H1 (cell line): ENCODE data around the gene ZNF432. TPM values are rescaled to one million over a fixed set of nuclear protein-coding genes. Genes with fewer than 3 reads are reported as not detected.

ENCODE experiments used
- CTCF ChIA-PET: fragments of 300-600 bp; sonication (Branson Sonifier 250); formaldehyde crosslinking; loops from one replicate; lab custom pipeline; 2021; ENCODE audit not compliant: partially characterized antibody; lab: Charles Lee
- POLR2A ChIA-PET: fragments of 300-600 bp; sonication (Branson Sonifier 250); formaldehyde crosslinking; loops from one replicate; lab custom pipeline; 2021; ENCODE audit warnings: inconsistent platforms; ENCODE audit not compliant: partially characterized antibody; lab: Charles Lee
- DNase-seq, 2 experiments: peaks; one replicate each; pipeline versions ENCODE4 v3.0.0 to v3.0.0-alpha.2; 2010 to 2022; ENCODE audit warnings: low spot score in 2 of 2, low read depth in 1 of 2, mixed read lengths in 1 of 2
- FAIRE-seq: peaks from 2 replicates; lab custom pipeline; 2011; peaks lifted over from hg19 to GRCh38; lab: Jason Lieb, UNC
- H2AFZ ChIP-seq: 2 replicates; pipeline ENCODE4 v1.8.1; 2012; ENCODE audit warnings: low read length, inconsistent platforms
- H2AK5ac ChIP-seq: 2 replicates; pipeline ENCODE4 v1.6.1; 2013; ENCODE audit warnings: low read depth, low read length
- H2BK120ac ChIP-seq: replicated peaks from 2 replicates; pipeline ENCODE3; 2013; ENCODE audit warnings: low read depth, low read length, inconsistent platforms
- H2BK12ac ChIP-seq: 2 replicates; pipeline ENCODE4 v1.6.1; 2013; ENCODE audit warnings: low read depth, low read length
- H2BK15ac ChIP-seq: 2 replicates; pipeline ENCODE4 v1.6.1; 2013; ENCODE audit warnings: low read length
- H2BK20ac ChIP-seq: 2 replicates; pipeline ENCODE4 v1.6.1; 2013; ENCODE audit warnings: low read length
- H2BK5ac ChIP-seq: 2 replicates; pipeline ENCODE4 v1.6.1; 2013; ENCODE audit warnings: low read depth, low read length
- H3K14ac ChIP-seq: 2 replicates; pipeline ENCODE4 v1.6.1; 2013; ENCODE audit warnings: inconsistent platforms; ENCODE audit not compliant: insufficient read length
- H3K18ac ChIP-seq: 2 replicates; pipeline ENCODE4 v1.6.1; 2013; ENCODE audit warnings: low read length; ENCODE audit errors: extremely low read depth
- H3K23ac ChIP-seq: 2 replicates; pipeline ENCODE4 v1.6.1; 2013; ENCODE audit warnings: inconsistent platforms; ENCODE audit not compliant: insufficient read length
- H3K23me2 ChIP-seq: 2 replicates; pipeline ENCODE4 v1.6.1; 2013; ENCODE audit warnings: low read depth, low read length
- H3K27ac ChIP-seq: 2 replicates; pipeline ENCODE4 v1.6.1; 2011; ENCODE audit warnings: low read depth, low read length, inconsistent platforms
- H3K27me3 ChIP-seq, 4 experiments: replicated peaks in 1 of 4; 1 replicate in 1 of 4; 2 replicates in 3 of 4; pipeline versions ENCODE4 v1.6.1 to v1.8.1; 2011 to 2013; ENCODE audit warnings: low read length in 3 of 4, mild to moderate bottlenecking in 3 of 4, inconsistent platforms in 2 of 4, mixed read lengths in 2 of 4, moderate library complexity in 1 of 4; ENCODE audit not compliant: control insufficient read depth in 3 of 4, insufficient read depth in 3 of 4; ENCODE audit errors: extremely low read depth in 1 of 4
- H3K36me3 ChIP-seq, 4 experiments: 2 replicates each; pipeline versions ENCODE4 v1.6.1 to v1.8.1; 2011 to 2013; ENCODE audit warnings: mild to moderate bottlenecking in 4 of 4, low read length in 3 of 4, moderate library complexity in 2 of 4, control low read depth in 1 of 4, inconsistent platforms in 1 of 4; ENCODE audit not compliant: insufficient read depth in 4 of 4, control insufficient read depth in 2 of 4
- H3K4ac ChIP-seq: replicated peaks from 2 replicates; pipeline ENCODE3; 2013; ENCODE audit warnings: low read length, low read depth, mixed read lengths, inconsistent platforms; ENCODE audit not compliant: insufficient read length
- H3K4me1 ChIP-seq, 4 experiments: replicated peaks in 1 of 4; 1 replicate in 1 of 4; 2 replicates in 3 of 4; pipeline versions ENCODE4 v1.6.1 to v1.8.1; 2011 to 2013; ENCODE audit warnings: low read length in 3 of 4, inconsistent platforms in 2 of 4, mixed read lengths in 1 of 4; ENCODE audit not compliant: insufficient read depth in 4 of 4, control insufficient read depth in 3 of 4
- H3K4me2 ChIP-seq, 2 experiments: 2 replicates each; pipeline versions ENCODE4 v1.6.1 to v1.8.1; 2011 to 2013; ENCODE audit warnings: low read depth in 2 of 2, low read length in 2 of 2, control low read depth in 1 of 2, inconsistent platforms in 1 of 2, mild to moderate bottlenecking in 1 of 2; ENCODE audit not compliant: insufficient read depth in 1 of 2
- H3K4me3 ChIP-seq, 4 experiments: fragments of 200-600, 300-600 bp in 1 of 4; sonication (generic), shearing (Covaris generic), sonication (Bioruptor Twin) in 1 of 4; 2 replicates each; pipeline versions ENCODE4 v1.5.1 to v1.8.1; 2011 to 2016; ENCODE audit warnings: low read length in 4 of 4, low read depth in 3 of 4, control low read depth in 2 of 4, inconsistent platforms in 2 of 4, mild to moderate bottlenecking in 2 of 4, mixed read lengths in 1 of 4, moderate library complexity in 1 of 4; ENCODE audit not compliant: insufficient read depth in 2 of 4; ENCODE audit errors: extremely low read depth in 1 of 4
- H3K56ac ChIP-seq: replicated peaks from 2 replicates; pipeline ENCODE3; 2013; ENCODE audit warnings: low read depth, mild to moderate bottlenecking, mixed read lengths, low read length, inconsistent platforms; ENCODE audit not compliant: insufficient read length
- H3K79me1 ChIP-seq: 2 replicates; pipeline ENCODE4 v1.6.1; 2013; ENCODE audit warnings: low read depth, low read length, control low read depth
- H3K79me2 ChIP-seq, 2 experiments: 2 replicates each; pipeline versions ENCODE4 v1.6.1 to v1.8.1; 2012 to 2013; ENCODE audit warnings: low read length in 2 of 2, mild to moderate bottlenecking in 2 of 2, inconsistent platforms in 1 of 2; ENCODE audit not compliant: insufficient read depth in 2 of 2, control insufficient read depth in 1 of 2
- H3K9ac ChIP-seq, 4 experiments: replicated peaks in 1 of 4; 1 replicate in 1 of 4; 2 replicates in 3 of 4; pipeline versions ENCODE4 v1.6.1 to v1.8.1; 2011 to 2013; ENCODE audit warnings: low read depth in 3 of 4, low read length in 3 of 4, control low read depth in 2 of 4, mild to moderate bottlenecking in 2 of 4, moderate library complexity in 2 of 4, inconsistent platforms in 1 of 4; ENCODE audit errors: extremely low read depth in 1 of 4
- H3K9me3 ChIP-seq, 2 experiments: 2 replicates each; pipeline versions ENCODE4 v1.6.1 to v1.8.1; 2012 to 2013; ENCODE audit warnings: mild to moderate bottlenecking in 2 of 2, moderate library complexity in 2 of 2, control low read depth in 1 of 2, inconsistent platforms in 1 of 2, low read depth in 1 of 2, low read length in 1 of 2, mixed read lengths in 1 of 2; ENCODE audit not compliant: insufficient read depth in 2 of 2
- H4K20me1 ChIP-seq, 2 experiments: replicated peaks in 1 of 2; 2 replicates each; pipeline versions ENCODE3 to v1.8.1; 2011 to 2013; ENCODE audit warnings: inconsistent platforms in 2 of 2, low read length in 2 of 2, mild to moderate bottlenecking in 1 of 2; ENCODE audit not compliant: insufficient read depth in 2 of 2, control insufficient read depth in 1 of 2
- H4K5ac ChIP-seq: 2 replicates; pipeline ENCODE4 v1.6.1; 2013; ENCODE audit warnings: low read length, low read depth, mixed read lengths, inconsistent platforms; ENCODE audit not compliant: insufficient read length
- H4K8ac ChIP-seq: 2 replicates; pipeline ENCODE4 v1.8.0; 2013; ENCODE audit warnings: mild to moderate bottlenecking, moderate library complexity, low read length, inconsistent platforms; ENCODE audit not compliant: insufficient read depth; ENCODE audit errors: extremely low read depth
- H4K91ac ChIP-seq: replicated peaks from 2 replicates; pipeline ENCODE3; 2013; ENCODE audit warnings: low read length, mixed read lengths, inconsistent platforms; ENCODE audit not compliant: insufficient read length
- BACH1 ChIP-seq: IDR thresholded peaks from 2 replicates; pipeline ENCODE4 v1.6.1; 2012; ENCODE audit warnings: low read length, improper control_type of control experiment
- BRCA1 ChIP-seq: IDR thresholded peaks from 2 replicates; pipeline ENCODE4 v1.6.1; 2012; ENCODE audit warnings: low read depth, low read length, improper control_type of control experiment
- CBX5 ChIP-seq: fragments of 300-800, 300-1000 bp; sonication (generic); IDR thresholded peaks from 2 replicates; pipeline ENCODE4 v1.7.1; 2016; ENCODE audit warnings: antibody characterized with exemption, low read length, low read depth
- CREB1 ChIP-seq: IDR thresholded peaks from 2 replicates; pipeline ENCODE4 v1.6.1; 2012; ENCODE audit warnings: inconsistent platforms
- EP300 ChIP-seq, 2 experiments: IDR thresholded peaks; 1 replicate in 1 of 2; 2 replicates in 1 of 2; pipeline ENCODE4 v1.6.1; 2011 to 2012; ENCODE audit warnings: low read depth in 2 of 2, low read length in 2 of 2, mild to moderate bottlenecking in 2 of 2, borderline replicate concordance in 1 of 2, inconsistent platforms in 1 of 2, moderate library complexity in 1 of 2
- EZH2 ChIP-seq: fragments of 200-600 bp; sonication (generic); IDR thresholded peaks from 2 replicates; pipeline ENCODE4 v1.7.1; 2012; ENCODE audit warnings: low read depth, mild to moderate bottlenecking, moderate library complexity, low read length, inconsistent platforms; ENCODE audit not compliant: severe bottlenecking
- HDAC6 ChIP-seq: IDR thresholded peaks from one replicate; pipeline ENCODE4 v1.7.1; 2012; ENCODE audit warnings: low read depth, mild to moderate bottlenecking, inconsistent platforms, low read length, moderate library complexity
- KDM1A ChIP-seq: fragments of 200-600, 300-600 bp; sonication (generic); IDR thresholded peaks from 2 replicates; pipeline ENCODE4 v1.7.1; 2016; ENCODE audit warnings: mild to moderate bottlenecking, low read length, borderline replicate concordance
- KDM4A ChIP-seq: IDR thresholded peaks from one replicate; pipeline ENCODE4 v1.7.1; 2012; ENCODE audit warnings: low read depth, mild to moderate bottlenecking, moderate library complexity, low read length, inconsistent platforms; ENCODE audit not compliant: severe bottlenecking
- POU5F1 ChIP-seq: IDR thresholded peaks from 2 replicates; pipeline ENCODE4 v1.6.1; 2011; ENCODE audit warnings: low read depth, mild to moderate bottlenecking, low read length, moderate library complexity
- RFX5 ChIP-seq: IDR thresholded peaks from 2 replicates; pipeline ENCODE4 v1.6.1; 2011; ENCODE audit warnings: low read depth, low read length, improper control_type of control experiment, borderline replicate concordance
- SAP30 ChIP-seq: fragments of 300-600 bp; sonication (generic); IDR thresholded peaks from 2 replicates; pipeline ENCODE4 v1.7.1; 2012; ENCODE audit warnings: low read length, moderate library complexity, mild to moderate bottlenecking, inconsistent platforms; ENCODE audit not compliant: insufficient read depth, insufficient replicate concordance
- SIRT6 ChIP-seq: IDR thresholded peaks from one replicate; pipeline ENCODE4 v1.7.1; 2012; ENCODE audit warnings: low read length, inconsistent platforms
- TAF1 ChIP-seq: IDR thresholded peaks from 2 replicates; pipeline ENCODE4 v1.6.1; 2011; ENCODE audit warnings: mild to moderate bottlenecking, low read depth, low read length
- TCF12 ChIP-seq: IDR thresholded peaks from 2 replicates; pipeline ENCODE4 v1.6.1; 2011; ENCODE audit warnings: low read depth, mild to moderate bottlenecking, low read length
- WGBS, 2 experiments: shearing (Covaris generic) in 1 of 2; methylation state at CpG; one replicate each; pipeline versions ENCODE4 v1.1.6 to v1.1.7; 2013 to 2015; ENCODE audit warnings: low lambda C conversion rate in 2 of 2, mixed read lengths in 2 of 2, inconsistent platforms in 1 of 2, low coverage in 1 of 2, missing lambda C conversion rate in 1 of 2; ENCODE audit not compliant: insufficient replicate concordance in 2 of 2, insufficient coverage in 1 of 2, insufficient read length in 1 of 2; ENCODE audit errors: extremely low coverage in 1 of 2, missing lambda C conversion rate in 1 of 2; 5-methylcytosine and 5-hydroxymethylcytosine counted together
- polyA plus RNA-seq, 7 experiments: library from polyadenylated mRNA; depleted of rRNA in 3 of 7; stranded (reverse) in 5 of 7; unstranded in 2 of 7; fragments of >200 nt in 5 of 7; fragments of 200-250 nt in 2 of 7; gene quantifications; 1 replicate in 5 of 7; 2 replicates in 1 of 7; 4 replicates in 1 of 7; pipeline versions ENCODE4 v1.2.1 to v1.2.3, GENCODE V29; 2011 to 2013; ENCODE audit warnings: missing spikeins in 2 of 7, mixed read lengths in 2 of 7
- total RNA-seq: library from RNA; stranded (reverse); fragmentation: NEBNext Ultra II Directional; extraction: Animal tissue kit (Norgen Biotek cat#: 25700); gene quantifications from 2 replicates; pipeline ENCODE4 v1.2.1, GENCODE V29; 2021

ZNF432 gene
- total and polyA plus RNA-seq, 2 of the 8 experiments (the other 6 are each of a cell fraction or from before 2014, with no cell fraction given) = 2.0 to 8.3 TPM

- no peak overlapping the region for H3K4ac ChIP-seq
- H4K5ac ChIP-seq = no peak overlapping the region
- H3K23ac ChIP-seq = no peak overlapping the region
- peaks cover 0 to 1% (median 0%) of the 10 kb centered on the region in 4 experiments; a peak in 3 of 7 replicates for H3K27me3 ChIP-seq
- H3K23me2 ChIP-seq = no peaks in the 10 kb centered on the region
- H3K79me2 ChIP-seq = no peaks in the 10 kb centered on the region
- H3K27ac ChIP-seq = no peak overlapping the region
- DNase-seq = no peak
- H3K56ac ChIP-seq = no peak overlapping the region
- no peak overlapping the region for H2BK20ac ChIP-seq
- H3K9me3 ChIP-seq = peaks cover 58 to 74% of the 10 kb centered on the region in 2 experiments
- no peak overlapping the region for H3K9ac ChIP-seq
- no peak overlapping the region for H2AK5ac ChIP-seq
- H3K4me2 ChIP-seq = no peak overlapping the region
- H3K79me1 ChIP-seq = no peaks in the 10 kb centered on the region
- 0 out of 8 replicates have a peak overlapping the region, but pooled peaks of 1 of the 4 experiments have one; percentile 5 for H3K4me3 ChIP-seq
- H2BK5ac ChIP-seq = no peak overlapping the region
- no peak overlapping the region for H3K14ac ChIP-seq
- POLR2A ChIA-PET = no interaction called here
- H2BK12ac ChIP-seq = no peak overlapping the region
- CTCF ChIA-PET = no interaction called here
- 88% methylated on average over 10 of the region's 10 CpGs; no CpG with 5 or more reads in 1 of the 2 experiments for WGBS, 2 experiments
- H2BK15ac ChIP-seq = no peak overlapping the region
- no peak overlapping the region for H2AFZ ChIP-seq
- H4K91ac ChIP-seq = no peak overlapping the region
- FAIRE-seq = no peak
- H2BK120ac ChIP-seq = no peak overlapping the region
- H4K8ac ChIP-seq = no peak overlapping the region
- peaks cover 11 to 59% (median 34%) of the 10 kb centered on the region in 4 experiments; a peak in 7 of 8 replicates for H3K36me3 ChIP-seq
- no peaks in the 10 kb centered on the region for H4K20me1 ChIP-seq
- no peaks in the 10 kb centered on the region for H3K4me1 ChIP-seq
- H3K18ac ChIP-seq = no peak overlapping the region
- TF ChIP-seq CBX5 (no peak), SAP30 (no peak), POU5F1 (no peak), TCF12 (no peak), HDAC6 (no peak), CREB1 (no peak), BRCA1 (no peak), EP300 (IDR thresholded peaks at IDR 0.05; ENCODE audit: borderline replicate concordance in 1 of 2, low read depth in 2 of 2, low read length in 2 of 2) (no peak), EZH2 (no peak), KDM4A (no peak), KDM1A (no peak), TAF1 (no peak), RFX5 (no peak), SIRT6 (no peak), BACH1 (no peak)
These were observed 55.2 kb downstream of the ZNF432 start for GRCh38 chr19:51993422-51993821.
